Upper lobe of right lung (tissue), 1 donor: ENCODE data around the gene VWF. TPM values are rescaled to one million over a fixed set of nuclear protein-coding genes. Genes with fewer than 3 reads are reported as not detected.
"Not testable (repeated sequence)": the region's sequence is repeated elsewhere in the genome, so short reads cannot be mapped to it uniquely, and the experiment has no call there.

Source experiments
- ATAC-seq: fragments of 200-7000 bp; cut with Tn5 transposase; one replicate; pipeline ENCODE4 v1.9.1; 2020; ENCODE audit warnings: mild to moderate bottlenecking, moderate library complexity
- DNase-seq: peaks from one replicate; pipeline ENCODE4 v3.0.0-alpha.2; 2020
- H3K27ac ChIP-seq: fragments of 200-600 bp; one replicate; pipeline ENCODE4 v1.8.0; 2022
- H3K27me3 ChIP-seq: fragments of 200-600 bp; one replicate; pipeline ENCODE4 v1.8.0; 2022; ENCODE audit warnings: mild to moderate bottlenecking
- H3K36me3 ChIP-seq: fragments of 200-600 bp; one replicate; pipeline ENCODE4 v1.8.0; 2022
- H3K4me1 ChIP-seq: fragments of 200-600 bp; one replicate; pipeline ENCODE4 v1.8.0; 2022
- H3K4me3 ChIP-seq: fragments of 200-600 bp; one replicate; pipeline ENCODE4 v1.8.0; 2022; ENCODE audit warnings: mild to moderate bottlenecking
- H3K9me3 ChIP-seq: fragments of 200-600 bp; one replicate; pipeline ENCODE4 v1.8.0; 2022
- CTCF ChIP-seq: fragments of 200-600 bp; IDR thresholded peaks from one replicate; pipeline ENCODE4 v1.8.0; 2022; ENCODE audit warnings: antibody characterized with exemption
- intact Hi-C: fragments of 100-400 bp; cut with DNase I; formaldehyde crosslinking; loops from one replicate; pipeline ENCODE4 v1.11.0; 2022
- total RNA-seq: library from RNA; stranded (reverse); fragmentation: NEBNext Ultra II Directional; extraction: Animal tissue kit (Norgen Biotek cat#: 25700); gene quantifications from one replicate; pipeline ENCODE4 v1.2.1, GENCODE V29; 2021
- donor health status: DM: no; HTN: yes; CAD: no; lungs with severe emphysema.

The VWF gene
- total RNA-seq, 1 donor from 2014 or later = 729 TPM

GRCh38 chr12:6018265-6018664 lies 106.2 kb downstream of the VWF start:
- TF ChIP-seq CTCF = no peak
- H3K4me1 ChIP-seq = no peaks in the 10 kb centered on the region
- H3K4me3 ChIP-seq = no peak overlapping the region
- H3K27ac ChIP-seq = no peak overlapping the region
- no peaks in the 10 kb centered on the region for H3K9me3 ChIP-seq
- no peaks in the 10 kb centered on the region for H3K36me3 ChIP-seq
- H3K27me3 ChIP-seq = no peaks in the 10 kb centered on the region
- no peak for DNase-seq
- ATAC-seq = no peak
- intact Hi-C loops = no loop called here

DNA sequence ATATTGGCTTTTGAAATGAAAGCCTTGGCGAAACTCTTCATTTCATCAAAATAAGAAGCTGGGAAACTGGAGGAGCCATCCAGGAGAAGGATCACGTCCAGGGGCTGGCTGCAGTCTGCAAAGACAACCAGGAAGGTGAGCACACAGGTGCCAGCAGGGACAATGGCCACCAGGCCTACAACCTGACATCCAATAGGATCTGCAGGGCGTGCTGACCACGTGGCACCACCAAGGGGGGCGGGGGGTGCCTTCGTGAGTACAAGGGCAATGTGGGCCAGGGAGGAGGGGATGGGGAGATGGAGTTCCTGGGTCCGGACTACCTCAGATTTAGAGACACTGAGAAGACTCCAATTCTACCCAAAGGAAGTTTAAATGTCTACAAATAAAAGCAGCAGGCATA lies 107.7 kb downstream of the VWF start:
- DNase-seq (no peak), ATAC-seq (no peak)
- TF ChIP-seq CTCF = no peak
- no peak overlapping the region for H3K27ac ChIP-seq
- H3K9me3 ChIP-seq = no peaks in the 10 kb centered on the region
- H3K4me1 ChIP-seq = no peaks in the 10 kb centered on the region
- no peaks in the 10 kb centered on the region for H3K36me3 ChIP-seq
- H3K27me3 ChIP-seq = no peaks in the 10 kb centered on the region
- H3K4me3 ChIP-seq = no peak overlapping the region
- intact Hi-C loops = no loop called here

DNA sequence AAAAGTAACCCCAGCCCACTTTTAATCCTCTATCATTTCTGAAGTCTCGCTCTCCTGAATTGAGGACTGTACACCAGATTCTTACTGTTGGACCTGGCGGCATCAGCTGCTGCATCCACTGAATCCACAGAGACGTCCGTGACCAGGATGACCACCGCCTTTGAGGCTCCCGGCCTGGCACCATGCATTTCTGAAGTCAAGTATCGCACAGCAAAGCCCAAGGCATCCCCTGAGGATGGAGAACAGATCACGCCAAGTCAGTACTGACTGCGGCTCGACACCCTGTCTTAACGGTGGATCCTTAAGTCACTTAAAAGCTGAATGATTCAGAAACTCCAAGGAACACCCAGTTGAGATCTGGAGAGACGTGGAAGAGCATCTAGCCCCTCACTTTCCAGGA lies 108.5 kb downstream of the VWF start:
- not testable (repeated sequence) for ATAC-seq, H3K36me3 ChIP-seq

DNA sequence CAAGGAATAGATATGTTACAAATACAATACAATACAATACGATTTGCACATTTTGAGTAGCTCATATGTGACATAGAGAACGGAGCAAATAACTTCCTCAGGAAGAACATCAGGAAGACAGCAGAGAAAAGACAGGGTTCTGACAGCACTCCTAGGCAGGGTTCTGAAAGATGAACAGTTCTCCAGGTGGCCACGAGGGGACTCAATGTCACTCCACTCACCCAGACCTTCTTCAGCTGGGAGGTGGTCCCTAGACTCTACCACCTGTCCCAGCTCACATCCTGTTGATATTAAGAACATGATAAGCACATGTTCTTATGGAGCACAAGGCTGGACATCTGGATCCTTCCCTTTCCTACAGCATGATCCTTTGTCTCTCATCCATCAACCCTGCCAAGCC lies 109.2 kb downstream of the VWF start:
- H3K4me1 ChIP-seq, ATAC-seq, intact Hi-C loops, H3K27ac ChIP-seq, H3K27me3 ChIP-seq, H3K9me3 ChIP-seq, H3K36me3 ChIP-seq, DNase-seq, H3K4me3 ChIP-seq: not testable (repeated sequence)

More for the DNA sequence above, 108.5 kb downstream of the VWF start:
- H3K4me3 ChIP-seq, H3K27me3 ChIP-seq, H3K4me1 ChIP-seq, H3K9me3 ChIP-seq, H3K27ac ChIP-seq, intact Hi-C loops, DNase-seq: not testable (repeated sequence)

DNA sequence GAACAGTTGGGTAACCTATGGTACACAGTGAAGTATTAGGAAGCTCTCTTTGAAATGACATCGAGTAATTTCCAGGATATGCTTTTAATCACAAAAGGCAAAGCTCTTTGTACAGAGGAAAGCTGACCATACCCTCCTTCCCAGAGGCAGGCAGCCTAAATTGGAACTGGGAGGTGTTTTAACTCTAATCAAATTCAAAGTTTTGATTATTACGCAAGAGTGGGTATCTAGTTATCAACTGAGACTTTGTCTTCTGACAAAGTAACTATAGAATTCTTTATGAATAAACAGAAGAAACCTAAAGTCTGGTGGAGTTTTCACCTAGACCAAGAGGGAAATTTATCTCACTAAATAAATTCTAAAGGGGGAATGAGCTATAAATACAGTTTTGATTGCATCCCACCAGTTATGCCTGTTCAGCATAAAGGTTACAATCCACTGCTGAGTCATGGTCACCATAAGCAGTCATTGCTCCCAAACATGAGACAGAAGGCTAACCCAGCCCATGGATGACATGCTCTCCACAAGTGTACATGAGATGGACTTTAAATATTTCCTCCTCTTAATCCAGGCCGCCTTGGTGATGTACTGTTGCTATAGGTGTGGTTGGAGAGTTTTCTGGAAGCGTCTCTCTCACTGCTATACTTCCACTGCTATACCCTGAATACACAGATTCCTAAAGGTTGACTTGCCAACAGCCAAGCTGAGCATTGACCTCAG lies 113.7 kb downstream of the VWF start:
- H3K36me3 ChIP-seq, DNase-seq, H3K27ac ChIP-seq, H3K27me3 ChIP-seq, H3K4me3 ChIP-seq, ATAC-seq, intact Hi-C loops, H3K9me3 ChIP-seq, H3K4me1 ChIP-seq: not testable (repeated sequence)

- no peaks in the 10 kb centered on the region for H3K4me1 ChIP-seq
- peaks cover 4% of the 10 kb centered on the region for H3K27me3 ChIP-seq
- H3K36me3 ChIP-seq = no peaks in the 10 kb centered on the region
- H3K4me3 ChIP-seq = no peak overlapping the region
- ATAC-seq = no peak
- TF ChIP-seq CTCF = no peak
- DNase-seq = no peak
- H3K9me3 ChIP-seq = no peaks in the 10 kb centered on the region
- intact Hi-C loops = no loop called here
- no peak overlapping the region for H3K27ac ChIP-seq
These were observed 127.2 kb downstream of the VWF start for GRCh38 chr12:5997260-5997659.

GRCh38 chr12:5996459-5996858 lies 128.0 kb downstream of the VWF start:
- Histone ChIP-seq H3K9me3 (no peaks in the 10 kb centered on the region), H3K27ac (no peak overlapping the region), H3K36me3 (peaks cover 6% of the 10 kb centered on the region), H3K4me1 (no peaks in the 10 kb centered on the region), H3K27me3 (peaks cover 4% of the 10 kb centered on the region), H3K4me3 (no peak overlapping the region)
- TF ChIP-seq CTCF = no peak
- no peak for DNase-seq
- no peak for ATAC-seq
- intact Hi-C loops = no loop called here
